GM12878 (cell line): Measurements from ENCODE around the gene CTPS1.

Experiments
- CBX5 ChIP-seq: sonication (generic); IDR thresholded peaks from 2 replicates; pipeline ENCODE4 v1.6.1; 2016; ENCODE audit warnings: low read depth, moderate library complexity, mild to moderate bottlenecking, inconsistent platforms
- CTCF ChIP-seq, 3 experiments: IDR thresholded peaks in 2 of 3; conservative IDR thresholded peaks in 1 of 3; 2 replicates each; pipeline ENCODE4 v1.5.1; 2011; ENCODE audit warnings: low read depth in 3 of 3, low read length in 3 of 3, mild to moderate bottlenecking in 3 of 3, control low read depth in 2 of 3, moderate library complexity in 2 of 3, inconsistent platforms in 1 of 3, mixed read lengths in 1 of 3; ENCODE audit not compliant: control insufficient read depth in 2 of 3, insufficient read depth in 1 of 3; ENCODE audit errors: extremely low read depth in 1 of 3
- E4F1 ChIP-seq: fragments of 450-650 bp; IDR thresholded peaks from 2 replicates; pipeline ENCODE4 v1.6.1; 2018; ENCODE audit warnings: borderline replicate concordance, mild to moderate bottlenecking; ENCODE audit not compliant: partially characterized antibody
- EZH2 ChIP-seq: IDR thresholded peaks from 2 replicates; pipeline ENCODE4 v1.6.1; 2012; ENCODE audit warnings: low read depth, mild to moderate bottlenecking, control low read depth, inconsistent platforms, low read length, borderline replicate concordance; ENCODE audit not compliant: control insufficient read depth
- KLF5 ChIP-seq: fragments of 450-650 bp; IDR thresholded peaks from 2 replicates; pipeline ENCODE4 v1.6.1; 2014; ENCODE audit warnings: mild to moderate bottlenecking; ENCODE audit not compliant: partially characterized antibody
- NFIC ChIP-seq: IDR thresholded peaks from 2 replicates; pipeline ENCODE4 v1.6.1; 2012; ENCODE audit warnings: low read depth, mild to moderate bottlenecking, inconsistent platforms, low read length, moderate library complexity
- POLR2A ChIP-seq: IDR thresholded peaks from 2 replicates; pipeline ENCODE4 v1.6.1; 2011; ENCODE audit warnings: low read depth, mild to moderate bottlenecking, low read length
- RBBP5 ChIP-seq: fragments of 200-600 bp; sonication (generic); conservative IDR thresholded peaks from 2 replicates; pipeline ENCODE4 v1.6.1; 2016
- SIN3A ChIP-seq: IDR thresholded peaks from 2 replicates; pipeline ENCODE4 v1.6.1; 2012; ENCODE audit warnings: low read depth, low read length, improper control_type of control experiment
- SMAD1 ChIP-seq: fragments of 450-650 bp; IDR thresholded peaks from 2 replicates; pipeline ENCODE4 v1.6.1; 2018; ENCODE audit warnings: mild to moderate bottlenecking, low read depth; ENCODE audit not compliant: partially characterized antibody
- TAF1 ChIP-seq: IDR thresholded peaks from 2 replicates; pipeline ENCODE4 v1.6.1; 2011; ENCODE audit warnings: mild to moderate bottlenecking, low read depth, low read length, borderline replicate concordance
- ZBTB11 ChIP-seq: fragments of 450-650 bp; formaldehyde crosslinking; IDR thresholded peaks from 2 replicates; pipeline ENCODE4 v1.5.0; 2022; ENCODE audit warnings: mild to moderate bottlenecking, missing genetic modification characterization
- ZNF384 ChIP-seq: IDR thresholded peaks from 2 replicates; pipeline ENCODE4 v1.6.1; 2012; ENCODE audit warnings: low read depth, mild to moderate bottlenecking, low read length, improper control_type of control experiment, borderline replicate concordance
- ZSCAN29 ChIP-seq: fragments of 450-650 bp; IDR thresholded peaks from 2 replicates; pipeline ENCODE4 v1.6.1; 2017; ENCODE audit warnings: mild to moderate bottlenecking, moderate library complexity

- TF ChIP-seq POLR2A (no peak), SIN3A (no peak), KLF5 (no peak), TAF1 (no peak), SMAD1 (no peak), CBX5 (no peak), ZSCAN29 (no peak), EZH2 (no peak), RBBP5 (no peak), NFIC (no peak), ZNF384 (no peak), E4F1 (no peak), ZBTB11 (CRISPR knock-in tag) (no peak), CTCF (IDR thresholded peaks at IDR 0.05 in 2 of 3, conservative IDR thresholded peaks at IDR 0.05 in 1 of 3; ENCODE audit: control insufficient read depth in 2 of 3, extremely low read depth in 1 of 3, insufficient read depth in 1 of 3, low read depth in 3 of 3, low read length in 3 of 3) (no peak)
These were observed 2.4 kb downstream of the CTPS1 start for GRCh38 chr1:40981691-40982448.
